Stimulated activated CD8-positive, alpha-beta memory T cell treated with anti-CD3 and anti-CD28 coated beads, Interleukin-7, amount 100 ng/mL, for 48 hours (primary cell): ENCODE measurements around the gene RPUSD3.
A peak's percentile ranks its signal among the peaks of the same experiment; 100 is the strongest.
"Not testable (repeated sequence)": the region's sequence is repeated elsewhere in the genome, so short reads cannot be mapped to it uniquely, and the experiment has no call there.

Experiments
- DNase-seq, 2 donors: peaks; one replicate each; pipeline ENCODE4 v3.0.0-alpha.2; 2020; ENCODE audit warnings: low read depth in 1 of 2; ENCODE audit errors: extremely low read depth in 1 of 2

RPUSD3 gene, protein sequence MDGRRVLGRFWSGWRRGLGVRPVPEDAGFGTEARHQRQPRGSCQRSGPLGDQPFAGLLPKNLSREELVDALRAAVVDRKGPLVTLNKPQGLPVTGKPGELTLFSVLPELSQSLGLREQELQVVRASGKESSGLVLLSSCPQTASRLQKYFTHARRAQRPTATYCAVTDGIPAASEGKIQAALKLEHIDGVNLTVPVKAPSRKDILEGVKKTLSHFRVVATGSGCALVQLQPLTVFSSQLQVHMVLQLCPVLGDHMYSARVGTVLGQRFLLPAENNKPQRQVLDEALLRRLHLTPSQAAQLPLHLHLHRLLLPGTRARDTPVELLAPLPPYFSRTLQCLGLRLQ

DNA sequence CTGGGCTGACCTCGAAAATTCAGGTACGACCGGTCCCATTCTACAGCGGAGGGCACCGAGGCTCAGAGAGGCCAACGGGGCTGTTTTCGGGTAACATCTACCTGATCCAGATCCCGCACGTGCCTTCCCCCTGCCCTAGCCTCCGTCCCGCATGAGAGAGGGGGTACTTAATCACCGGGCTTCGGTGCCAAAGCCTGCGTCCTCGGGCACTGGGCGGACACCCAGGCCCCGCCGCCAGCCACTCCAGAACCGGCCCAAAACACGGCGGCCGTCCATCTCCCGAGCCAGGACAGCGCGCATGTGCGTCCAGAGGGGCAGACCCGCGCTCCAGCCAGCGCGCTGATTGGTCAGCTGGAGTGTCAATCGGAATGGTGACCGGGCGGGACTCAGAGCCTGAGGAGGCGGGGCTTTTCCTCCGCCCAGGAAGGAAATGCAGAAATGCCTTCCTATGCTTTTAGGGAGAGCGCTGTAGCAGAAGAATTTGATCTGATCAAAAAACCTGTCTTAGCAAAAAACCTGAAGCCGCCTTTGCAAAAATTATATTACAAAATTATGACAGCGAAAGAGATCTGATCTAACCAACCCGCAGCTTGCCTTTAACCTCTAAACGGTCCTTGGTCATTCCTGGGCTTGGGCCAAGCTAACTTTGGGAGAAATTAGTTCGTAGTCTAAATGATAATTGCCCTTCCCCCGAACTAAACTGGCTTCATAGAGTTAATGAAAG is at the start of gene RPUSD3:
RPUSD3 (minus strand) TSS at position 294 of the 724 bp plus-strand sequence; CDS start at position 276, 18 bp downstream.
- DNase-seq, result peak; percentile 83 to 90

DNA sequence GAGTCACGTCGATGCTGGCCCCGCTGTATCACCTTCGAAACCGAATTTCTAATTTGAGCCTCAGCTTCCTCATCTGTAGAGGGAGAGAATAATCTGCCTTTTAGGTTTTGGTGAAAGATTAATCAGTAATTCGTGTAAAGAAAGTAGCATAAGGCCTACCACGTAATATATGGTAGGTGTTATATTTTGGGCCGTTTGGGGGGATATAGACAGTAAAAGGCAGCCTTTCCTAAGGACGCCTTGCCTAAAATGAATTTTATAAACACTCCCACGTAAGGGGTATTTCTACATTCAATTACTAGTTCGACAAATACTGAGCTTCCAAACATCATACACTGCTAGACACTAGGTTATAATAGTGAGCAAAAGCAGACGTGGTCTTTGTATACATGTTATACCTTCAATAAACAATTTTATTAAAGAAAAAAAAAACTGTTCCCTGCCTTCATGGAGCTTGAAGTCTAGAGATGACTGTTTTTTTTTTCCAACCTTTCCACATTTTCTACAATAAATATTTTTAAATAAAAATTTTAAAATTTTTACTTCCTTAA is 47.3 kb upstream of the RPUSD3 start:
- DNase-seq, result no peak

DNA sequence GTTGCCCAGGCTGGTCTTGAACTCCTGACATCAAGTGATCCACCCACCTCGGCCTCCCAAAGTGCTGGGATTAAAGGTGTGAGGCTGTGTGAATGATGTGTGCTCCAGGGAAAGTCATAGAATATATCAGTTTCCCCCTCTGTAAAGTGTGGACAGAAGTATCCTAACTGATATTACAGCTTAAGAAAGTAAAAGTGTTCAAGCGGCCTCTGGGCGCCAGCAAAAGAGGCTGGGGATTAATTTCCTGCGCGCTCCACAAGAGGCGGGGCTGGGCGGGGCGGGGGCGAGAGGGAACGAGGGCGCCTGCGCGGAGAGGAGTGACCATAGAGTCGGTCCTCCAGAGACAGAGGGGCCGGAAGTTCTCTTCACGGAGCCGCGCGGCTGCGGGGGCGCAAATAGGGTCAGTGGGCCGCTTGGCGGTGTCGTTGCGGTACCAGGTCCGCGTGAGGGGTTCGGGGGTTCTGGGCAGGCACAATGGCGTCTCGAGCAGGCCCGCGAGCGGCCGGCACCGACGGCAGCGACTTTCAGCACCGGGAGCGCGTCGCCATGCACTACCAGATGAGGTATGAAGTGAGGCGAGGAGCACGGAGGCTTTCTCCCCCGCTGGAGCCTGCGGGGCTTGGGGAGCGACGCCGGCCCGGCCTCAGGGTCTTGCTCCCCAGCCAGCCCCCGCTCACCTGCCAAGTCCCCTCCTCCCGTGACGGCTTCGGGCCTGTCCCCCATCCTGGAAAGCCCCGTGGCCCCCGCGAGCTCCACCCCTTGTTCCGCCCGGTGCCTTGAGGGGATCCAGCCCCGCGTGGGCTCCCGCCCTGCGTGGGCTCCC is 46.7 kb upstream of the RPUSD3 start, which contains the start of gene JAGN1:
JAGN1 (plus strand) TSS at position 362 of the 823 bp plus-strand sequence; CDS start at position 475, 113 bp downstream.
- peak; percentile 74 to 82 for DNase-seq

DNA sequence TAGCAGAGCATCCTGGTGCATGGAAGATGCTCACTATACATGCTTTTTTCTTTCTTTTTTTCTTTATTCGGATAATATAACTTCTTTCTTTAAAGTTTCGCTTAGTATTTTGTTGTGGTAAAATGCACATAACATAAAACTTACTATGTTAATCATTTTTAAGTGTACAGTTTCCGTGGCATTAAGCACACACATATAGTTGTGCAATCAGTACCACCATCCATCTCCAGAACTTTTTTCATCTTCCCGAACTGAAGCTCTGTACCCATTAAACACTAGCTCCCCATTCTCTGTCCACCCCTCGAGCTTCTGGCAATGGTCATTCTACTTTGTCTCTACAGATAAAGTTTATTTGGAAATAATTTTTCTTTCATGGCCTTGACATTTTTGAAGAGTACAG is 45.6 kb upstream of the RPUSD3 start:
- DNase-seq, result no peak

DNA sequence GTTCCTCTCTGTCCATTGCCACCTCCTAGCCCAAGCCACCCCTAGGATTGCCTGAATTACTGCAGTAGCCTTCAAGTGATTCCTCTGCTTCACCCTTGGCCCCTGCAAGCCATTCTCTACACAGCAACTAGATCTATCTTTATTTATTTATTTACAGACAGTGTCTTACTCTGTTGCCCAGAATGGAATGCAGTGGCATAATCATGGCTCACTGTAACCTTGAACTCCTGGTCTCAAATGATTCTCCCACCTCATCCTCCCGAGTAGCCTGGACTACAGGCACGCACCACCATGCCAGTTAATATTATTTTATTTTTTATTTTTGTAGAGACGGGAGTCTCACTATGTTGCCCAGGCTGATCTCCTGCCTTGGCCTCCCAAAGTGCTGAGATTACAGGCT is 44.7 kb upstream of the RPUSD3 start:
- DNase-seq, result no peak

DNA sequence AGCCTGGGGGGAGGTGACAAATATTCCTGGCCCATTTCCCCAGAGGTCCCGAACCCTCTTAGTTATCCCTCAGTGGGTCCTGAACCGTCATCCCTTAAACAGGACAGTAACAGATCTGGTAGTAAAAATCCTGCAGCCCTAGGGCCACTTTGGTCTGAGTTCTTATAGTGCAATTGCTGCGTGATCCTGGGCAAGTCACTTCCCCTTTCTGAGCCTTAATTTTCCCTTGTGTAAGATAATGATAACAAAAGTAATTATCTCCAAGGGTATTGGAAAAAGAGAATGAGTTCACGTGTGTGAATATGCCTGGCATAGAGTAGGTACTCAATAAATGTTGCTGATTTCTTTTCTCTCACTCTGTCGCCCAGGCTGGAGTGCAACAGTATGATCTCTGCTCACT is 43.7 kb upstream of the RPUSD3 start:
- DNase-seq, result no peak

DNA sequence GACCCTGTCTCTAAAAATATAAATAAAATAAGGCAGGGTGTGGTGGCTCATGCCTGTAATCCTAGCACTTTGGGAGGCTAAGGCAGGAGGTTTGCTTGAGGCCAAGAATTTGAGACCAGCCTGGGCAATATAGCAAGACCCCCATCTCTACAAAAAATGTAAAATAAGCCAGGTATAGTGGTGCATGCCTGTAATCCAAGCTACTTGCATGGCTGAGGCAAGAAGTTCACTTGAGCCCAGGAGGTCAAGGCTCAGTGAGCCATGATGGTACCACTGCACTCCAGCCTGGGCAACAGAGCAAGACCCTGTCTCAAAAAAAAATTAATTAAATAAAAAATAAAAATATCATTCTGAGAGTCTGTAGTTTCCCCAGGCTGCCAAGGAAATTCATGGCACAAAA is 42.5 kb upstream of the RPUSD3 start:
- DNase-seq, result no peak

DNA sequence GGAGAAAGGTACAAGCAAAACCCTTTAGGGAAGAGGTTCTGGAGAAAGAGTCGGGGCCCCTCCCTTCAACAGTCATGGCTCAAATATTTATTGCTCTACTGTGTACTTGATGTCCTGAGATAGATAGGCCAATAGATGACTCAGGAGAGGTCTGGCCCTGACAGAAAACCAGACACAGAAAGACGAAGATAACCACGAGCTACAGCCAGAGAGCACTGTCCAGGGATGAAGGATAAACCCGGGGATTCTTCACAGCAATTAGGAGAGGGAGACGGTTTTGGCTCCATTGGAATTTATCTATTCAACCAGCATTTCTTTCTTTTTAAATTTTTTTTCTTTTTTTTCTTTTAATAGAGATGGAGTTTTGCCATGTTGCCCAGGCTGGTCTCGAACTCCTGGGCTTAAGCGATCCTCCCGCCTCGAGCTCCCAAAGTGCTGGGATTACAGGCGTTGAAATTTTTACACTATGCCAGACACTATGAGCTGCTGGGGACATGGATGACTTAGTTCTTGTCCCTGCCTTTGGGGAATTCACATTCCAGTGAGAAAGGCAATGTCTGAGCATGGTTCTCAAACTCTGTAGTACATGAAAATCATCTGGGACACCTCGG is 40.9 kb upstream of the RPUSD3 start:
- no peak for DNase-seq

DNA sequence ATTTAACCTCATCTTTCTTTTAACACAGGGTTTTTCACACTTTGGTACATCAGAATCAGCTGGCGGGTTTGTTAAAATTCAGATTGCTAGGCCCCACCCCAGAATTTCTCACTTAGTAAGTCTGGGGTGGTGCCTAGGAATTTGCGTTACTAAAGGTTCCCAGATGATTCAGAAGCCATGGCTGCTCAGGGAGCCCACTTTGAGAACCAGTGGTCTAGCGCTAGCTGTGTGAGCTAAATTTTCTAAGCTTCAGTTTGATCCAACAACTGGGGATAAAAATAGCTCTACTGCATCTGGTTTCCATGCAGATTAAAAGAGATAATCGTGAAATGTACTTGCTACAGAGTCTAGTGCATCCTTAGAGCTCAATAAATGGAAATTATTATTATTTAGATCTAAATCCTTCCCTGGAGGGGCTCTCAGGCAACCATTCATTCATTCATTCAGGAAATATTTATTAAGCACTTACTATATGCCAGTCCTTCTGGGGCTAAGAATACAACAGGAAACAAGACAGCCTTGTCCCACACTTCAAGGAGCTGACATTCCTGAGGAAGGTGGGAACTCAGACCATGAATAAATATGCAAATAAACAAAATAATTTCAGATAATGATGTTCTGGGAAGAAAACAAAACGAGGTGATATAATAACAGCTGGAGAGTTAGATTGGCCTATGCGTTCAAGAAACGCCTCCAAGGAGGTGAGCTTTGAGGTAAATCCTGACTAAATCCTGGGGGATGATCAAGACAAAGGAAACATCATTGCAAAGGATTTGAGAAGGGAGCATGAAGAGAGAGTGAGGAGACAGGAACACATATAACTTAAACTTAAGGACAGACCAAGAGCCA is 40.1 kb upstream of the RPUSD3 start:
- no peak for DNase-seq

DNA sequence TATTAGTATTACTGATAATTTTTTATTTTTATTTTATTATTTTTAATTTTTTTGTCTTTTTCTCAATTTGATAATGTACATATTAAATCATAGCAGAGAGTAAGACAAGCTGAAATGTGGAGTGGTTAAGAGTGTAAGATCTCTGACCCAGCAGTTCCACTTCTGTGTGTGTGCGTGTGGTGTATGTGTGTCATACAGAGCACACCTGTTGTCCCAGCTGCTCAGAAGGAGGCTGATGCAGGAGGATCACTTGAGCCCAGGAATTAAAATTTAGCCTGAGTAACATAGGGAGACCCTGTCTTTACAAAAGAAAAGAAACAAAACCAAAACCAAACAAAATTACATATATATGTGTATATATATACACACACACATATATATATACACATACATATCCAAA is 37.6 kb upstream of the RPUSD3 start:
- no peak for DNase-seq

DNA sequence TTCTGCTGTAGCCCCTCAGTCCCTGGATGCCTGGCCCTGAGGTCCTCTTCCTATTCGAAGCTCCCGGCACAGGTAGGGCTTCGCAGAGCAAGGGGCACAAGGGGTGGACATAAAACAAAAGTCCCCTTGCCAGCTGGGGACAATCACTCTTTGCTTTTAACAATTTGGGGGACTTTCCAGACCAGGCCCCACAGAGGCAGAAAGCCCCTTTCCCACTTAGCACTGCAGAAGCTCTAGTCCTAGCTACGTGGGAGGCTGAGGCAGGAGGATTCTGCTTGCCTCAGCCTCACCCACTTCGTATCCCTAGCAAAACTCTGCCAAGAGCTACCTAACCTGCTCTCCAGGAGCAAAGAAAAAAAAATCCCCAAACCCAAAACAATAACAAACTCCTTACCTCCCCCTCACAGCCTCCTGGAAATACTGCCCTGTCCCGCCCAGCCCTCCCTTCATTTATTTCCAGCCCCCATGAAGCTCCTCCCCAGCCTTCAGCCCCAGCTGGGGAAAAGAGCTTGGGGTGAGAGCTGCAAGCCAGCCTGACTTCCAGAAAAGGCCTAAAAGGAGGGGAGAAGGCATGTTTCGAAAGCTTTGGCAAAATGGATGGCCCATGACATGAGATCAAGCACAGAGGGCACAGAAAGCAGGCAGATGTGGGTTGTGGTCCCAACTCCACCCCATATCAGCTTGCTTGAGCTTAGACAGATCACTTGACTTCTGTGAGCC is 36.2 kb upstream of the RPUSD3 start, which contains the start of gene CIDEC:
CIDEC (minus strand) TSS at position 424 of the 720 bp plus-strand sequence. CDS start 1,767 bp downstream, outside the sequence.
- no peak for DNase-seq

DNA sequence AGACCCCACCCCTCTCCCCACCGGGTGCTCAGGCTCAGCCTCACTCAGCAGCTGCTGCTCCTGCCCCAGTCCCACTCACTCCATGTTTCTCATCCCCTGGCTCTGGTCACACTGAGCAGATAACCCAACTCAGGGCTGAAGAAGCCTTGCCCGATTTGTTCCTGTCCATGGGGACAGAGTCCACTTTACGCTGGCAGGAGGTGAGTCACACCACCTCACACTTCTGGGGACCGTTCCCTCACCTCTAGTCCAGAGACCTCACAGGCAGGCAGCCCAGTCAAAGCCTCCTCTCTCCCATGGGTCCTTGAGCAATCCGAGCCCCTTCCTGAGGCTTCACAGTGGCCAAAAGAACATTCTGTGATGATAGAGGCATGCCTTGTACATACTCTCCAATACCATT is 34.9 kb upstream of the RPUSD3 start:
- DNase-seq, result no peak

DNA sequence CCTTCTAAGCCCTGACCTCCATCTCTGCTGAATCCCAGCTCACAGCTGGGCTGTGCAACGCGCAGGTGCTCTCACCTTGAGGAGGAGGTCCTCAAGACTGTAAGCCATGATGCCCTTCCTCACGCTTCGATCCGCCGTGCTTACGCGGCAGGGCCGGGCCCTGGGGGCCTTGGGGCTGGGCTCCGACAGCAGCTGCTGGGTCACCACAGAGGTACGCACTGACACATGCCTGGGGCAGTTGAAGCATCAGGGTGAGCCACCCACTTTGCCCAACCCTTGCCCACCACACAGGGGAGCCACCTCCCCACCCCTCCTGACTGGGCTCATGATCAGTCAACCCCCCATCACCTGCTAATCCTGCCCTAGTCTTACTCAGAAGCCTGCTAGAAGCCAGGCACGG is 33.2 kb upstream of the RPUSD3 start:
- DNase-seq, result no peak

DNA sequence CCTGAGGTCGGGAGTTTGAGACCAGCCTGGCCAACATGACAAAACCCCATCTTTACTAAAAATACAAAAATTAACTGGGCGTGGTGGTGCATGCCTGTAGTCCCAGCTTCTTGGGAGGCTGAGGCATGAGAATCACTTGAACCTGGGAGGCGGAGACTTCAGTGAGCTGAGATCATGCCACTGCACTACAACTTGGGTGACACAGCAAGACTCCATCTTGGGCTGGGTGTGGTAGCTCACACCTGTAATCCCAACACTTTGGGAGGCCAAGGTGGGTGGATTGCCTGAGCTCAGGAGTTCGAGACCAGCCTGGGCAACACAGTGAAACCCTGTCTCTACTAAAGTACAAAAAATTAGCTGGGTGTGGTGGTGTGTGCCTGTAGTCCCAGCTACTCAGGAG is 32.4 kb upstream of the RPUSD3 start:
- not testable (repeated sequence) for DNase-seq

DNA sequence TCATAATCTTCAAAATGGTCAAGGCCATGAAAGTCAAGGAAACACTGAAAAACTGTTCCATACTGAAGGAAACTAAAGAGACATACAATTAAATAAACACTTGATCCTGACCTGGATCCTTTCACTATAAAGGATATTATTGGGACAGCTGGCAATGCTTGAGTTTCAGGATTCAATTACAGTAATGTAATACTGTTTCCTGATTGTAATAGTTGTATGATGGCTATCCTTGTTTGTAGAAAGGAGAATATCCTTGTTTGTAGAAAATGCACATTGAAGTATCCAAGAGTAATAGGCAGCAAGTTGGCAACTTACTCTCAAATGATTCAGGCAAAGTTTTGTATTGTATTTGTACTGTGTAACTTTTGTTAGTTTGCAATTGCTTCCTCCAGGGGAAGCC is 31.6 kb upstream of the RPUSD3 start:
- no peak for DNase-seq

DNA sequence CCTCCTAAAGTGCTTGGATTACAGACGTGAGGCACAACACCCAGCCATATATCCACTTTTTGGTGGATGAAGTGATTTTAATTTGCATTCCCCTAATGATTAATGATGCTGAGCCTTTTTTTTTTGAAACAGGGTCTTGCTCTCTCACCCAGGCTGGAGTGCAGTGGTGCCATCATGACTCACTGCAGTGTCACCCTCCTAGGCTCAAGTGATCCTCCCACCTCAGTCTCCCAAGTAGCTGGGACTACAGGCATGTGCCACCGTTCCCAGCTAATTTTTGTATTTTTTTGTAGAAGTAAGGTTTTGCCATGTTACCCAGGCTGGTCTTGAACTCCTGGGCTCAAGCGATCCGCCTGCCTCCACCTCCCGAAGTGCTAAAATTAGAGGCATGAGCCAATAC is 28.3 kb upstream of the RPUSD3 start:
- not testable (repeated sequence) for DNase-seq

DNA sequence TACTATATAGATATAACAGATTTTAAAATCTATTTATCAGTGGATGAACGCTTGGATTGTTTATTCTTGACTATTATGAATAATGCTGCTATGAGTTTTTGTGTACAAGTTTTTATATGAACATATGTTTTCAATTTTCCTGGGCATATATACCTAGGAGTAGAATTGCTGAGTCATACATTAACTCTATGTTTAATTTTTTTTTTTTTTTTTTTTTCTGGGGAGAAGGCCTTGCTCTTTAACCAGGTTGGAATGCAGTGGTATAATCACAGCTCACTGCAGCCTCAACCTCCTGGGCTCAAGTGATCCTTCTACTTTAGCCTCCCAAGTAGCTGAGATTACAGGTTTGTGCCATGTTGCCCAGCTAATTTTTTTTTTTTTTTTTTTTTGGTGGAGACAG is 27.2 kb upstream of the RPUSD3 start:
- no peak for DNase-seq

DNA sequence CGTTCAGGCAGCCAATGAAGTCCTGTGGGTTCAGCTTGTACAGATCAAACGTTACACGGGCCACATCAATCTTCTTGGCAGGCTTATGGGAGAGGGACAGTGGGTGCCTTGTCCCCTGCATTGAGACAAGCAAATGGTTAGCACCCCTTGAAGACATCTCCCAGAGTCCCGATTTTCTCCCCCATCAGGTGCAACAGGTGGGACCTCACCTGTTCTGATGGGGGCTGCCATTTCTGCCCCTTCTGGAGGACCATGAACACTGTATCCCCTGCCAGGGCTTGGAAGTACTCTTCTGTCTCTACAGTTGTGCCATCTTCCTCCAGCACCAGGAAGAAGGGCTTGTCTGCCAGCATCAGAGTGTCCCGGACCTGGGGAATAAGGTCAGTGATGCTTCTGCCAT is 26.1 kb upstream of the RPUSD3 start:
- DNase-seq, result no peak

DNA sequence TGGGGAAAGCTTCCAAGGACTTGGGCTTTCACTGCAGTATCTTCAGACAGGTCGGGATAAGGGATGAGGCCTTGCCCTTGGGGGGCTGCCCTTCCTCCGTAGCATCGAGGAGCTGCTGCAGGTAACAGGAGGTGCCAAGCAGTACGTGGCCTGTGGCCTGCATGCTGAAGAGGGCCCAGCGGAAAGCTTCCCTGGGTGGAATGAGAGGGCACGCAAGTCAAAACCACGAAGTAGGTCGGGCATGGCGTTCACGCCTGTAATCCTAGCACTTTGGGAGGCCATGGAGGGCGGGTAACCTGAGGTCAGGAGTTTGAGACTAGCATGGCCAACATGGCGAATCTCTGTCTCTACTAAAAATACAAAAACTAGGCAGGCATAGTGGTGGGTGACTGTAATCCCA is 23.3 kb upstream of the RPUSD3 start:
- no peak for DNase-seq
